Measurements from ENCODE around the gene ZHX3.

The ZHX3 gene

DNA sequence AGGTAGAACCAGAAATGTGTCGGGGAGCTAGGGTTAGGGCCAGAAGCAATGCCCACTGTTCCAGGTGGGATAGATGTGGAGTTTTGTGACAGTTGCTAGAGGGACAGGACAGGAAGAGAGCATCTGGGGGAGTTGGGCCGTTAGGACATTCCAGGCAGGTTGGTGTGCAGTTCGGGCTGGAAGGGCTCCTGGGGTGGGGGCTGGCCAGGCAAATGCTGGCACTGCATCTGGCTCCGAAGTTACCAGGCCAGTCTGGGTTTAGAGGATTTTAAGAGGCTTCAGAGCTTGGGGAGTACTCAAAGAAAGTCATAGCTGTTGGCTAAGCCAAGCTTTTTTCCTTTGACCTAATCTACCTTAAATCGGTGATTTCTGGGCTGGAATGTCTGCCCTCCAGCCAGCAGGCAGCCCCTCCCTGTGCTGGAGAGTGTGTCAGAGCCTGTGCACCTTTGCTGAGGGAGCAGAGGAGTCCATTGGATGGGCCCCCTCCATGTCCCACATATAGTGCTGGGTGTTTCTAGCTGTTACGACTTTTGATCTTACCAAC lies 159.4 kb downstream of the ZHX3 start:
- no peak for DNase-seq

DNA sequence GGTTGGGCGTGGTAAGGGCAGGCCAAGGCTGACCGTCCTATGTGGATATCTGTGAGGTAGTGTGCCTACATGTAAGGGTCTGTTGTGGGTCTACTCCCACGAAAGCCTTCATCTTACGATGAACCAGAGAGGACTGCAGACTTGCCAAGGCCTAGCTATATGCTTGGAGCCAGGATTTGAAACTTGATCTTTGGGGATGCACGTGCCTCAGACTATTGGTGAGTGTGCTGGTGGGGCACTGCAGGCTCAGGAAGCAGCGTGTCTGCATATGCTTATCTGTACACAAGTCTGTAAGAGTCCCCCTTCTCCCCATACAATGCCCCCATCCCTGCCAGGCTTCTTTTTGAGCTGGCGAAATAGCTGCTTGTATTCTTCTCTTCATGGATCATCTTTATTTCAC lies 162.3 kb downstream of the ZHX3 start:
- DNase-seq, result no peak

DNA sequence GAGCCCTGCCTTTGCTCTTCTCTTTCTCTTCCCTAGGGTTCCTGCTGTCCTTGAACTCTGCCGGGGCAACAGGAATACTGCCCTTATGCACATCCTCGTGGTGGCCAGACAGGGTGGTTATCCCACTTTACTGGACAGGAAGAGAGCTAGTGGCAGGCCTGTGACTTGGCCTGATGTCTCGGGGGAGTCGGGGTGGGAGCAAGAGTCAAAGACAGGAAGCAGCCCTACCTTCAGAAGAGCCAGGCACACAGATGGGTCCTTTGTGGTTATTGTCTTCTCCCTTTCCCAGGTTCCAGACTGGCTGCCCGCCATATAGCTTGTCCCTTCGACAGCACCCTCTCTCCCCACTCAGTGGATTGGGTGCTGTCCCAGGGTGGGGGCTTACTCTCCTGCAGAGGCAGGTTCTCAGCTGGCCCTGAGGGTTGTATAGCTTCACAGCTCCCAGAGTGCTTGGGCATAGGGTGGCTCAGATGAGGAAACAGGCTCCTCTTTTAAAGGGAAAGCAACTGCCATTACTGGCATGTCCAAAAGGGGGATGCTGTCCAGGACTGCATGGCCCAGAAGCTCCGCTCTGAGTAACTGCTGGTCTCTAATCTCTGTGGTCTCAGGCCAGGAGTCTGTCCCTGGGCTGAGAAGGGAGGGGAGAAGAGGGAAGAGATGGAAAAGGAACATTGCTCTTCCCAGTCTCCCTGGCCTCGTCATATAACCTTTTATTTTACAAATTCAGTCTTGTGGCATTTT lies 162.9 kb downstream of the ZHX3 start:
- DNase-seq, result no peak

DNA sequence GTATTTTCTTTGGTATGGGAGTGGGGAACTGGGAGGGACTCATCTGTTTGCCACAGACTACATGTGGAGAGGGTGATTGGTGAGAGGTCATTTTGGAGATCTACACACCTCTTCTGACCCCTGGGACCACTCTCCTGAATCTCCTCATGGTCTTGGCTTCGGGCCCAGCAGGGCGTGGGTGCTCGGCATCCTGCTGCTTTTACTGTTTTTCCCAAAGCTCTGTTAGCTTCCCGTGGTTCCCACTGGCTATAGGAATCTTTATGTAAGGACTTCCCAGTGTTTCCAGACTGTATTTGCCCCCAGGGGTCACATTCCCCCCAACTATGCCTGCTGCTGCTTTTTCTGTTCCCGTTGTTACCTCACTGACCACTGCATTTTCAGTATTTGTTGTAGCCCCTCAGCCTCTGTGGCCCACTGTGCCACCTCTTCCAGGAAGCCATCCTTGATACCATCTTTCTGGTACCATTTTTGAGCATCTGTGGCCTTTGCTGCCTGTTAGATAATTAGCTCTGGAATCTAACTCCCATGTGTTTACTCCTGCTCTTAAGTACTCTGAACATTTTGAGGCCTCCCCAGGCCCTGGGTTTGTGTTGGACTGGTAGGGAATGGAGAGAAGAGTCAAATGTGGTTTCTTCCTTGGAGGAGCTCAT lies 165.3 kb downstream of the ZHX3 start:
- DNase-seq, result no peak

DNA sequence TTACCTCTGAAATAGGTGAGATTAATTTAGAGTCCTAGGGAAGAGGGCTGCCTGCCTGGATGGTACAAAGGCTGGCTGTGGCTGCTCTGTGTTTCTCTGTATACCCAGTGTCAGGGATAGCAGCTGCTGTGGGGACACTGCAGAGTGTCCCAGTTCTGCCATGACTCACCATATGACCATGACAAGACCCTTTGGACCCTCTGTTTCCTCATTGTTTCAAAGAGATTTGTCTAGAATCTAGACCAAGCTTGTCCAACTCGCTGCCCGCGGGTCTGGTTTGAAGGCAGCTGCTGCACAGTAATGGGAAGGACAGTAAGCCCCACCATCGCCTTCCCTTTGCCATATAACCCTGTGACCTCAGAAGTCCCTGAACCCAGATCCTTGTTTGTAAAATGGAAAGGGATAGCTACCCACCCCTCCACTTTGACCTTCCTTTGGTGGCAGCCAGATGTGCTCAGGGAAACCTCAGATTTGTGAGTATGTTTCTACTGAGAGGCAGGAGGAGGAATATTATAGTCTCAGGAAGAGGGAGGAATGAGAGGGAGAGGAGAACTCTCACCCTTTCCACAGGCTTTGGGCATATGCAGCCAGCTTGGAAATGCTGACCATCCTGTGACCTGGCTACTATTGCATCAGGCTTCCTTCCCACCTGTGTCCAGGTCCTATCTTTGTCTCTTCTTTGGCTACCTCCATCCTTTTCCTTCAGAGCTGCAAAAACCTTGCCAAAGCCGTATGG lies 166.2 kb downstream of the ZHX3 start:
- no peak for DNase-seq

DNA sequence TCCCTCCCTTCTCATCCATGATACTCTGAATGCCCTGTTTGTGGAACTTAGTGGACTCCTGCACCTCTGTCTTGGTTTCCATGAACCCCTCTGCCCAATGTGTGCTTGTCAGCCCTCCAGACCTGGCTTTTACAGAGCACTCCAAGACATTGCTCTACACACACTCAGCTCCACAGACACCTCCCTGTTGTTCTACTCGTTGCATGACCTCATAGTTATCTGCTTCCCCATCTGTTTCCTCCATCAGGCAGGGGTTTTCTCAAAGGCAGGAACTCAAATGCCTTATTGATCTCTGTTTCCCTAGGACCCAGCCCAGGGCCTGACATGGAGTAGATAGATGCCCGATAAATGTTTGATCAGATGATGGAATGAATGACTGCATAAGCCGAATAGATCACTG lies 166.9 kb downstream of the ZHX3 start:
- no peak for DNase-seq

DNA sequence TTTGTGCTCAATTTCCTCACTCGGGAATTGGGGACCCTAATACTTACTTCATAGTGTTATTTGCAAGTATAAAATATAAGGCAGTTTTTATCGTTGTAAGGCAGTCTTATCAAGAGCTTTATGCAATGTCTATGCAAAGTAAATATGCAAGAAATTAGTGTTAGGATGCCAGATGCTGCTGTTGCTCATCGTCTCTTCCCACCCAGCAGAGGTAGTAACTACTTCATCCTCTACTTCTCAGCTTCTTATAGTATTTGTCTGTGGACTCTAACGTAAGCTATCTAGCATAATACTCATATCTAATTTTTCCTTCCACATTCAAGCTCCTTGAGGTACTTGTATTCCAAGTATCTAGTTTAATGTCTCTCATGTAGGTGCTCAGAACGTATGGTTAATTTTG lies 168.6 kb downstream of the ZHX3 start:
- no peak for DNase-seq

DNA sequence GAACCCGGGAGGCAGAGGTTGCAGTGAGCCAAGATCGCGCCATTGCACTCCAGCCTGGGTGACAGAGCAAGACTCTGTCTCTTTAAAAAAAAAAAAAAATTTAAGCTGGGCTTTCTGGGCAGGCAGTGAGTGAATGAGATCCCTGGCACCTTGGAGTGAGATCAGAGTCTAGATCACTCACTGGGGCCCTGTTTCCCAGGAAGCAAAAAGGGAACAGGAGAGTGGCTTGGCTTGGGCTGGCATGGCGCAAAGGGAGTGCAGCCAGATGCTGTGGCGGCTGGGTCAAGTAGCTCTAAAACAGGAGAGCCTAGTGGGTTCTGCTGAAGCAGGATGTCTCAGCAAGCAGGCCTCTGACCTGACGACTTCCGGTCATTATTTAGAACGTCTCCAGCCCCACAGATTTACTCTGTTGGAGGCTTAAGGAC lies 169.8 kb downstream of the ZHX3 start:
- DNase-seq, result peak in 28 of 56 donors; percentile 11 to 66 (median 39)

DNA sequence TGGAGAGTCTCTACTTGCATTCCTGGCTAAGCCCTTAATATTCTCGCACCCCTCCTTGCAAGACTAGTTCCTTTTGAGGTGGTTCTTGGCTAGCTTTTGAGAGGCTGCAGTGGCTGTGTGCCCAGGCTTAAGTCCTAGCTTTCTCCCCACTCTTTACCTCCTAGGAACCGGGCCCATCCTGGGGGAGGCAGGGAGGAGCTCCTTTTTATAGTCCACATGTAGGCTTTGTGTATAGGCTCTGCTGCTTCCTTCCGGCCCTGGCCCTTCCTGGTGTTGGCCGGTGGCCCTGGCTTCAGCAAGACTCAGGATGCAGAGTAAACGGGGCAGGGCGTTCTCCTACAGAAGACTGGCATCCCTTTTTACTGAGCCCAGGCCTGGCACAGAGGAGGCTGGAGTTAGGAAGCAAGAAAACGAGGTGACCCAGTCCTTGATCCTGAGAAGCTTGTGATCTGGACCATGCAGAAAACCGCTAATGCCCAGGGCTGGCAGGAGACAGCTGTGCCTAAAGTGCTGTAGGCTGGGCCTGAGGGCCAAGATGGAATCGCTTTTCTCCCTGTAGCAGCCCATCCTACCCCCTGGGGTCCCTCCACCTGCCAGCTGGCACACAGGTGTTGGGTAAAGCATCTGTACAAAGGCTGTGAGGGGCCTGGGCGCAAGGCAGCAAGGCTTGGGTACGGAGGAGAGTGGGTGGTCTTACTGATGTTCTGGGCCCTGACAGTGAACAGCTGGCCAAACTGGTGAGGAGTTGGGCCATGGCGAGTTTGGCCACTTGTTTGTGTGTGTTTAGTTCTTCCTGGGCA lies 171.5 kb downstream of the ZHX3 start:
- DNase-seq, result peak in 39 of 56 donors; percentile 13 to 74 (median 40)

DNA sequence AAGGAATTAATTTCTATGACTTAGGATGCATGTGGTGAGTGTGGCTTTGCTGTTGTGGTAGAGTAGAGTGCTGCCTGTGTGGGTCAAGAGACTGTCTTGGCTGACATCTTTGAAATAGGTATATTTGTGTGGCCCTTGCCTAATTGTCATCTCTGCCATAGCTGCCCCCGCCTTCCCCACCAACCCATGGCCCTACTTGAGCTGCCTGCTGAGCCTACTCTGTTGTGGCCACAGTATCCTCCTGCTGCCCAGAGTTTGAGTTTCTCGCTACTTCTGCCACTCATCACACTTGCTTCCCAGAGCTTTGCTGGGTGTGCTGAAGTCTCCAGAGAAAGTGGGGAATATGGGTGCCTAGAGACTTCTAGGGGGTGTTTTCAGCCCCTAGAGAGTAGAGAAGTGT lies 172.2 kb downstream of the ZHX3 start:
- DNase-seq, result no peak

DNA sequence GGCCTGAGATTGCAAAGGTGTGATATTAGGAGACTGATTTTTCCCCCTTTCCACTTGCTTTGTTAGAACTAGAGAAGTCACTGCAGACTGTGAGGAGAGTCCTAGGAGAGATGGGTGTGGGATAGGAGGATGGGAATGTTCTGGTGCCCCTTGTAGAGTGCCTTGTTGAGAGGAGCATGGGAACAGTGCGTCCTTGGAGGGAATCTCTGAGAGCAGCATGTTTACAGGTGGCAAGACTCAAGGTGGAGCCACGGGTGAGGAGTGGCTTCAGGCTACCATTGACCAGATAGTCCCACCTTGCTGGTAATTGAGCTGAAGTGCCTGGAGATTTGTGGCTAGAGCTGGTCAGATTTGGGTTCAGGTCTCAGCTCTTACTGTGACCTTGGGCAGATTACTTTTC lies 174.2 kb downstream of the ZHX3 start:
- no peak for DNase-seq

DNA sequence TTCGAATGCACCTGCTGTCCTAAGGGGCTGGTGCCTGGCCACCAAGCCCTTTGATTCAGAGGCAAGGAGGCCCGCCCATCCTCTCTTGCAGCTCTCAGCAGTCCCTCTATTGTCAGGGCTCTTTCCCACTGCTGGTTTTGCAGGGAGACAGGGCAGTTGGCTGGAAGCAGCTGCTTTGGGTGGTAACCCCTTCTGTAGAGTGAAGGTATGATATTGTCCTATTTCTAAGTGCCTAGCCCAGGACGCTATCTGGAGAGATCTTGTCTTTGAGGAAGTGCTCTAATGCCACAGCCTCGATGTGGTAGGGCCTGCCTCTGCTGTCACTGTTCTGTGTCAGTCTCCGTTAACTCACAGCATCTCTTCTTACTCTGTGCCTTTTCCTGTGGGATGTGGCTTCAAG lies 174.6 kb downstream of the ZHX3 start:
- no peak for DNase-seq

DNA sequence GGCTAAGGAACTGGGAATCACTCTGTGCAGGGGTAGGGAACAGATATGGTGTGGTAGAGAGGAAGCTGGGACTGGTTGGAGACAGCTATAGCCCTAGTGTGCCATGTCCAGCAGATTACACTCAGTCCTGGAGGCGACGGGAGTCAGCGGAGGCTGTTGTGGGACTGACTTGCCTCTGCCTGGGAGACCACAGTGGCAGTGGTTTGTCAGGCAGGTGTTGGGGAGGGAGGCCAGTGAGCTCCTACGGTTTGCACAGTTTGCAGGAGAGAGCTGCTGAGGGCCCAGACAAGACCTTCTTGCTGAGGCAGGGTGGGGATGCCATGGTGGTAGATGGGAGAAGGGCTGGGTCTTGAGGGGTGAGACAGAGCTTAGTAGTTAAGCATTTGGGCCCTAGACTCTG lies 175.3 kb downstream of the ZHX3 start:
- no peak for DNase-seq

DNA sequence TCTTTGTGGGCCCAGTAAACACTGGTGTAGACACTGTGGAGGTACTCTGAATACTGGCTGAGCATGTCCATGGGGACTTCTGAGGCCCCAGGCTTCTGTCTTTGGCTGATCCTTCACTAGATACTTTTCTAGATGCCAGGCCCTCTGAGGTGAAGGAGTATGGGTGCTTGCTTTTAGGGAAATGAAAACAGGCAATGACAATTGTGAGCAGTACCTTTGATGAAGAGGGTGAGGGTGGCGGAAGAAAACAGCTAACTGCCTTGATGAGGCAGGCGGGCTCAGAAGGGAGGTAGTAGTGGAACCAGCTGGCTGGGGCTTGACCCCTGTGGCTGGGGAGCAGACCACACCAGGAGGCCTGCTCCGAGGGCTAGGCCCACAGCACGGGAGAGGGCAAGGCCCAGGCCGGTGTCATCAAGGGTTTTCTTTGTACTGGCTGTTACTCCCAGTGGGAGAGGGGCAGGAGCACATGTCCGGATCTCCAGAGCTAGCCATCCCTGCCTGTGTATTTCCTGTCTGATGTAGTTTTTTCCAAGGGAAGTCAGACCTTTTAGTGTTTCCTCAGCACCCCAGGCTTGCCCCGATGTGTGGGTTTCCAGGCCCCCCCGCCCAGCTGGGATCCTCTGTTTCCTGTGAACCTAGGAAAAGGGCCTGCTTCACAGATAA lies 176.2 kb downstream of the ZHX3 start:
- DNase-seq, result peak in 1 of 56 donors; percentile 26

DNA sequence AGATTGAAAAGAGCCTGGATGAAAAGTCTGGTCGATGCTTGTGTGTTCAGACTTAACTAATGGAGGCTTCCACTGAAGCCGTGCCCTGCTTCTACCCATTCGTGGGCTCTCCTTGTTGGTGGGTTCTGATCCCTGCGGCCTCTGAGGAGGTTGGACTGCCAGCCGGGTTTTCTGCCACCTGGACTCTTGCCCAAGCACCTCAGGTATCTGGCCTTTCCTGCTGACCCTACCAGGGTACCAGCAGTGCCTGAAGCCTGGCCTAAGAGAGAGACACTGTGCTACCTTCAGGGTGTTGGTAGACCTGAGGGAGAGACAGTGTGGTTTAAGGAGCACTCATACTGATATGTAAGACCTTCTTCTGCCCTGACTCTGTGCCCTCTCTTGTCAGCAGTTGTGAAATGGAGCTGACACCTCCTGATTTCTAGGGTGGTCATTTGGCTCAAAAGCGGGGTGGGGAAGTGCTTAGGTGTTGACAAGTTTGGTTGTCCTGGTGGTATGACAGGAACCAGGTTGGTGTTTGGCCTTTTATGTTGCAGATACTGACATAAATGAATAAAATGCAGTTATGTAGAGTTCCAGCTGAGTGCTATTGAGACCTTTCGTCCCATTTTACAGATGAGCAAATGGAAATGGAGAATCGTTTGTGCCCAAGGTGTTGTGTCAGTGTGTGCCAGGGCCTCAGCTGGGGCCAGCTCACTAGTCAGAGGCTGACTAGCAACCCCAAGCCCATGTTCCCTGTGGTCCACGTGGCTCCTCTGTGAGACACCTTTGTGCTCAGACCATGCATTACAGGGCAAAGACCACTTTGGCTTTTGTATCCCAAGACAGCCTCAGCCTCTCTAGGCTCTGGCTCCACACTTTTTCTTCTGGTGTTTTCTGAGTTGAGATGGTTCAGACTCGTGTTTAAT lies 177.1 kb downstream of the ZHX3 start:
- DNase-seq, result no peak

DNA sequence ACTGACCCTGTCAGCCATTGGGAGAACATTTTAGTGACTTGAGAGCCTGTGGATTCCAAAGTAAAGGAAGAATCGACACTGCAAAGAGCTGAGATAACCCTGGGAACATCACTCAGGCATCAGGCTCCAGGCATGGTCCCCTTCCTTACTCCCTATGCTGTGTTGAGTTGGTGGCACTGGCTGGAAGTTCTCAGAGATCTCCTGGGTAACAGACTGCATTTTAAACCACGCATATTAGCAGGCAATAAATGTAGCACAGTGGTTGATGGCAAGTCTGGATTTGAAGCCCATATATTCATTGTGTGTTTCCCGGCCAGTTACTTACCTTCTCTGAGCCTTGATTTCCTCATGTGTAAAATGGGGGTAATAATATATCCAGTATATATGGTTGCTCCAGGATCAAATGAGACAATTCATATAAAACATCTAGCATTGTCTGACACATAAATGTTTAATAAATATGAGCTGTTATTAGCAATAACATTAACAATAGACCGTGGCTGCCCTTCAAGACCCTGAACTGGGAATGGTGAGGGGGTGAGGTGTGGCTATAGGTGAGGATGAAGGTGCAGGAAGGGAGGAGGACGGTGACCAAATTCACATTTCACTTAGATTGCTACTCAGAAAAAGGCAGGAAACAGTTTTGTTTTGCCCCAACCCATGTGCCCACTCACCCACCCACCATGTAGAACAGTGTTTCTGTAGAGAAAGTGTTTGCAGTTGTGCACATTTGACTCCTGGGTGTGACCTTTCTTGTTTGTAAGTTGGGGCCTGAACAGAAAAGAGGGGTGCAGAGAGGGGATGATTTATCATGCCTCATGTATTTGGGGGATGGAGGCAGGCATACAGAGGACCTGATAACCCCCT lies 178.1 kb downstream of the ZHX3 start:
- DNase-seq, result peak in 1 of 56 donors; percentile 17

DNA sequence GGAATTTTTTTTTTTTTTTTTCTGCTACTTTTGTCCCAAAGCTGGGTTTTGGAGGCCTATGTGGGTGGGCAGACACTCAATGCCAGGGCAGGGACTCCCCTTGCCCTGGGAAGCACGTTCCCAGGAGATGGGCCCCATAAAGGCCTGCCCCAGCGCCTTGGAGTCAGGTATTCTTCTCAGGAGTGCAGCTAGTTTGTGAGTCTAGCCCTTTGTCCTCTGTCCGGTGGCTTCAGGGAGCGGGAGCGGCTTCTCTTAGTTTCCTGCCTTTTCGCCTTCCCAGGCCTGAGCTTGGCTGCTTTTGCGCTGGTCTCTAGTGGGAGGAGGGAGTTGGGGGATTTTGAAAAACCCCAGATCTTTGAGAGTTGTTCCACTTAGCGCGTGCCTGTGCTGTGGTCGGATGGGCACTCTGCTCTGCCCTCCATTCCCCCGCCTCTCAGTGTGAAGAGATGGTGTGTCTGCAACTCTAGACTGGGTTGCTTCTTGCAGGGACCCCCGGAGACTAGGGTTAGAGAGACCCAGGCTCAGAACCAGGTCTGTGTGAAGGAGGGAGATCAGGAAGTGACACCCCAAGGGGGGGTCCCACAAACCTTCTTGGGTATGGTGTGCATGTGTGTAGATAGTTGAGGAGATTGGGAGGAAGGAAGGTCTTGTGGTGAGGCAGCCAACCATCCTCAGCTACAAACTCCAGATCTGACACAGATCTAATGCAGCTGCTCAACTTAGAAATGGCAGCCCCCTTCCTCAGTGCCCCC lies 178.9 kb downstream of the ZHX3 start:
- DNase-seq, result peak in 2 of 56 donors; percentile 36 to 39
